Keratinocyte (primary cell): ENCODE results near the gene SURF6. TPM values are rescaled to one million over a fixed set of nuclear protein-coding genes. Genes with fewer than 3 reads are reported as not detected.

Source experiments
- DNase-seq: peaks from one replicate; pipeline ENCODE4 v3.0.0-alpha.2; 2011; ENCODE audit warnings: low read depth, missing footprints, low spot score
- FAIRE-seq: peaks from 2 replicates; lab custom pipeline; 2011; peaks lifted over from hg19 to GRCh38; lab: Jason Lieb, UNC
- H2AFZ ChIP-seq: 2 replicates; pipeline ENCODE4 v1.6.0; 2012; ENCODE audit warnings: low read length, control low read depth, inconsistent platforms; ENCODE audit not compliant: control insufficient read depth
- H3K27ac ChIP-seq: 2 replicates; pipeline ENCODE4 v1.5.1; 2011; ENCODE audit warnings: low read length; ENCODE audit not compliant: control insufficient read depth, insufficient read depth
- H3K27me3 ChIP-seq: 3 replicates; pipeline ENCODE4 v1.6.0; 2011; ENCODE audit warnings: low read length; ENCODE audit not compliant: control insufficient read depth, insufficient read depth; ENCODE audit errors: extremely low read depth
- H3K36me3 ChIP-seq, 2 experiments: 2 replicates in 1 of 2; 3 replicates in 1 of 2; pipeline ENCODE4 v1.5.1; 2011; ENCODE audit warnings: low read length in 2 of 2, mild to moderate bottlenecking in 1 of 2; ENCODE audit not compliant: control insufficient read depth in 2 of 2, insufficient read depth in 2 of 2; ENCODE audit errors: extremely low read depth in 1 of 2
- H3K4me1 ChIP-seq: 3 replicates; pipeline ENCODE4 v1.5.1; 2011; ENCODE audit warnings: low read length; ENCODE audit not compliant: control insufficient read depth, insufficient read depth; ENCODE audit errors: extremely low read depth
- H3K4me2 ChIP-seq: 3 replicates; pipeline ENCODE4 v1.6.0; 2011; ENCODE audit warnings: low read depth, low read length; ENCODE audit not compliant: control insufficient read depth, insufficient read depth; ENCODE audit errors: extremely low read depth
- H3K4me3 ChIP-seq, 3 experiments: fragments of 200-600 bp in 1 of 3; sonication (generic) in 1 of 3; 2 replicates in 2 of 3; 3 replicates in 1 of 3; pipeline ENCODE4 v1.5.1; 2011 to 2016; ENCODE audit warnings: low read length in 3 of 3, mild to moderate bottlenecking in 3 of 3, control low read depth in 2 of 3, inconsistent platforms in 1 of 3, low read depth in 1 of 3, mixed read lengths in 1 of 3, mixed run types in 1 of 3, moderate library complexity in 1 of 3; ENCODE audit not compliant: control insufficient read depth in 2 of 3, insufficient read depth in 2 of 3; ENCODE audit errors: extremely low read depth in 1 of 3
- H3K79me2 ChIP-seq: 2 replicates; pipeline ENCODE4 v1.6.0; 2012; ENCODE audit warnings: low read length; ENCODE audit not compliant: control insufficient read depth, insufficient read depth
- H3K9ac ChIP-seq: 3 replicates; pipeline ENCODE4 v1.6.0; 2011; ENCODE audit warnings: low read length; ENCODE audit not compliant: control insufficient read depth, insufficient read depth; ENCODE audit errors: extremely low read depth
- H3K9me1 ChIP-seq: 3 replicates; pipeline ENCODE4 v1.6.0; 2011; ENCODE audit warnings: low read length; ENCODE audit not compliant: control insufficient read depth, insufficient read depth; ENCODE audit errors: extremely low read depth
- H3K9me3 ChIP-seq: 2 replicates; pipeline ENCODE4 v1.5.1; 2012; ENCODE audit warnings: low read depth, low read length; ENCODE audit not compliant: control insufficient read depth
- H4K20me1 ChIP-seq: 3 replicates; pipeline ENCODE4 v1.6.0; 2011; ENCODE audit warnings: low read length; ENCODE audit not compliant: control insufficient read depth, insufficient read depth; ENCODE audit errors: extremely low read depth
- EZH2 ChIP-seq: IDR thresholded peaks from one replicate; pipeline ENCODE4 v1.6.1; 2012; ENCODE audit warnings: inconsistent platforms, mild to moderate bottlenecking, low read length, moderate library complexity
- dilution Hi-C: fragments of 300-500 bp; cut with MboI; formaldehyde crosslinking; loops from one replicate; pipeline ENCODE4 v1.7.0; 2020; ENCODE audit warnings: low sequenced_read_pairs; ENCODE audit not compliant: extremely low pct_ligation_motif_present
- polyA plus RNA-seq, 5 experiments: library from polyadenylated mRNA; depleted of rRNA in 3 of 5; stranded (reverse) in 3 of 5; stranded (forward) in 1 of 5; unstranded in 1 of 5; fragments of >200 nt; gene quantifications; 1 replicate in 1 of 5; 2 replicates in 3 of 5; 3 replicates in 1 of 5; pipeline versions ENCODE4 v1.2.1 to v1.2.3, GENCODE V29; 2011 to 2012; ENCODE audit warnings: missing spikeins in 2 of 5, low read depth in 1 of 5, low replicate concordance in 1 of 5
- TF ChIP-seq, protein P1 (sequence below), 3 experiments: IDR thresholded peaks in 1 of 3; conservative IDR thresholded peaks in 1 of 3; optimal IDR thresholded peaks in 1 of 3; 2 replicates in 2 of 3; 3 replicates in 1 of 3; pipeline versions ENCODE3 to v1.5.1; 2011; ENCODE audit warnings: low read length in 3 of 3, mild to moderate bottlenecking in 3 of 3, moderate library complexity in 2 of 3, control low read depth in 1 of 3, inconsistent platforms in 1 of 3; ENCODE audit not compliant: insufficient read depth in 2 of 3; ENCODE audit errors: extremely low read depth in 1 of 3

SURF6 gene
- polyA plus RNA-seq, 1 donor (not counting 4 experiments of a cell fraction or from before 2014, with no cell fraction given) = 13.0 TPM

DNA sequence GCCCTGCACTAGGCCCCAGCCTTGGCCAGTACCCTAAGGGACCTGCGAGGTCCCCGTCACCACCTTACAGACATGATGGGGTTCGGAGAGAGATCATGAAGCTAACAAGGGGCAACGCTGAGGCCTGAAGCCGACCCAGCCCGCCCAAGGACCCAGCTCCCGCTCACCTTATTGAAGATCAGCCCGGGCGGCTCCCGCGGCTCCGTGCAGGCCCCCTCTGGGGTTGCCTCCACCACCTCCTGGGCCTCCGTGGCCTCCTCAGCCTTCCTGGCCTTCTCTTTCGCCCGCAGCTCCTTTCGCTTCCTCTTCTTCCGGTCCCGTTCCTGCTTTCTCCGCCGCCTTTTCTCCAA is 3.6 kb downstream of the SURF6 start:
- peaks cover 39% of the 10 kb centered on the region for H3K79me2 ChIP-seq
- H4K20me1 ChIP-seq = no peaks in the 10 kb centered on the region
- H3K9me3 ChIP-seq = no peaks in the 10 kb centered on the region
- H3K27ac ChIP-seq = no peak overlapping the region
- no peaks in the 10 kb centered on the region for H3K27me3 ChIP-seq
- dilution Hi-C loops = no loop called here
- DNase-seq (no peak), FAIRE-seq (no peak)
- no peak overlapping the region for H3K4me3 ChIP-seq
- H3K36me3 ChIP-seq = peaks cover 20 to 31% of the 10 kb centered on the region in 2 experiments
- no peaks in the 10 kb centered on the region for H3K9me1 ChIP-seq
- peaks cover 18% of the 10 kb centered on the region for H3K4me1 ChIP-seq
- H2AFZ ChIP-seq = no peak overlapping the region
- no peak overlapping the region for H3K4me2 ChIP-seq
- TF ChIP-seq EZH2 = no peak
- TF ChIP-seq, protein P1, sequence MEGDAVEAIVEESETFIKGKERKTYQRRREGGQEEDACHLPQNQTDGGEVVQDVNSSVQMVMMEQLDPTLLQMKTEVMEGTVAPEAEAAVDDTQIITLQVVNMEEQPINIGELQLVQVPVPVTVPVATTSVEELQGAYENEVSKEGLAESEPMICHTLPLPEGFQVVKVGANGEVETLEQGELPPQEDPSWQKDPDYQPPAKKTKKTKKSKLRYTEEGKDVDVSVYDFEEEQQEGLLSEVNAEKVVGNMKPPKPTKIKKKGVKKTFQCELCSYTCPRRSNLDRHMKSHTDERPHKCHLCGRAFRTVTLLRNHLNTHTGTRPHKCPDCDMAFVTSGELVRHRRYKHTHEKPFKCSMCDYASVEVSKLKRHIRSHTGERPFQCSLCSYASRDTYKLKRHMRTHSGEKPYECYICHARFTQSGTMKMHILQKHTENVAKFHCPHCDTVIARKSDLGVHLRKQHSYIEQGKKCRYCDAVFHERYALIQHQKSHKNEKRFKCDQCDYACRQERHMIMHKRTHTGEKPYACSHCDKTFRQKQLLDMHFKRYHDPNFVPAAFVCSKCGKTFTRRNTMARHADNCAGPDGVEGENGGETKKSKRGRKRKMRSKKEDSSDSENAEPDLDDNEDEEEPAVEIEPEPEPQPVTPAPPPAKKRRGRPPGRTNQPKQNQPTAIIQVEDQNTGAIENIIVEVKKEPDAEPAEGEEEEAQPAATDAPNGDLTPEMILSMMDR (optimal IDR thresholded peaks at IDR 0.05 in 1 of 3, IDR thresholded peaks at IDR 0.05 in 1 of 3, conservative IDR thresholded peaks at IDR 0.05 in 1 of 3; ENCODE audit: extremely low read depth in 1 of 3, insufficient read depth in 2 of 3, low read length in 3 of 3) = no peak
- no peak overlapping the region for H3K9ac ChIP-seq

DNA sequence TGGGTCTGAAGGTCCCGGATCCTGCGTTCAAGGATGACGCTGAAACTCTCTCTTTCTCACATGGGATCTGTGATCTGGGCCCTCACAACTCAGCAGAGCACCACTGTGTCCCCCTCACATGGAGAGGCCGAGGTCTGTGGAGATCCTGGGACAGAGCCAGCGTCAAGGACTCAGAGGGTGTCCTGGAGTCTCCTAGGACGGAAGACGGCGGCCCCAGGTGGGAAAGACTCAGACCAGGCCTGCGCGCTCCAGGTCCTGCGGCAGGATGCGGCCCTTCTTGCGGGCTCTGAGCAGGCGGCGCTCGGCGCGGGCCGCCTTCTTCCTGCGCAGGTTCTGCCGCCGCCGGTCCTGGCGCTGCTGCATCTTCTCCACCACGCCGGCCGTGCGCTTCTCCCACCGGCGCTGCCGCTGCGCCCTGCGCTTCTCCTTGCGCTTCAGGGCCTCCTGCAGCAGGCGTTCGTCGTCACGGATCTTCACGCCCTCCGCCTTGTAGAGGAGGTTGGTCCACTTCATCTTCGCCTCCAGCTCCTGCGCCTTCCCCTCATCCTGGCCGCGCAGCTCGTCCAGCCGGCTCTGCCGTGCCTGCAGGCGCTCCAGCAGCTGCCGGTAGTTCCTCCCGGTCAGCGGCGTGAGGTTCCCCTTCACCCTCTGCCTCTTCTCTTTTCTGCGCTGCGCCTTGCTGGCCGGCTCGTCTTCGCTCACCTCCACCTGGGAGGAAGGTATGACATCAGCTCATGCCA is 4.2 kb downstream of the SURF6 start:
- Histone ChIP-seq H3K9ac (no peak overlapping the region), H2AFZ (no peak overlapping the region), H3K4me2 (no peak overlapping the region), H4K20me1 (no peaks in the 10 kb centered on the region), H3K79me2 (peaks cover 39% of the 10 kb centered on the region), H3K36me3 (peaks cover 20 to 31% of the 10 kb centered on the region in 2 experiments), H3K4me3 (no peak overlapping the region), H3K27ac (no peak overlapping the region), H3K27me3 (no peaks in the 10 kb centered on the region), H3K9me1 (no peaks in the 10 kb centered on the region), H3K4me1 (peaks cover 18% of the 10 kb centered on the region), H3K9me3 (no peaks in the 10 kb centered on the region)
- FAIRE-seq = no peak
- TF ChIP-seq EZH2 = no peak
- TF ChIP-seq, protein P1 (optimal IDR thresholded peaks at IDR 0.05 in 1 of 3, IDR thresholded peaks at IDR 0.05 in 1 of 3, conservative IDR thresholded peaks at IDR 0.05 in 1 of 3; ENCODE audit: extremely low read depth in 1 of 3, insufficient read depth in 2 of 3, low read length in 3 of 3) = no peak
- DNase-seq = no peak
- dilution Hi-C loops = no loop called here
